Stimulated activated CD8-positive, alpha-beta memory T cell treated with anti-CD3 and anti-CD28 coated beads, Interleukin-2, amount 100 ng/mL, for 48 hours (primary cell): ENCODE results near the gene LACTBL1.
A peak's percentile ranks its signal among the peaks of the same experiment; 100 is the strongest.
"Not testable (repeated sequence)": the region's sequence is repeated elsewhere in the genome, so short reads cannot be mapped to it uniquely, and the experiment has no call there.

Source experiments
- DNase-seq, 2 donors: peaks; one replicate each; pipeline ENCODE4 v3.0.0-alpha.2; 2020; ENCODE audit warnings: low read depth in 2 of 2

LACTBL1 gene

GRCh38 chr1:22976461-22977243 lies 4.0 kb upstream of the LACTBL1 start:
- DNase-seq = peak; percentile 19 to 35

DNA sequence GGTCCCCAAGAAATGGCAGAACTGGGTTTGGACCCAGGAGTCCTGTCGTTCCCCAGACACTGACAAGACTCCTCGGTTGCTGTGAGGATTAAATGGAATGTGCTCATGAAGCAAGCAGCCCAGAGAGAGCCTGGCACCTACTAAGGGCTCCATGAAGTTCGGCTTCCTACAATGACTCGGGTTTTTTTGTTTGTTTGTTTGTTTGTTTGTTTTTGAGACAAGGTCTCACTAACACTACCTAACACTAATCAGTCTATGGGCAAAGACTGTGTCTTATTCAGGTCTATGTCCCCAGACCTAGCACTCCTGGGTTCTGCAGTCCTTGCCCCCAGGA lies 3.4 kb upstream of the LACTBL1 start:
- DNase-seq = no peak

GRCh38 chr1:22975694-22976093 lies 3.0 kb upstream of the LACTBL1 start:
- DNase-seq = no peak

DNA sequence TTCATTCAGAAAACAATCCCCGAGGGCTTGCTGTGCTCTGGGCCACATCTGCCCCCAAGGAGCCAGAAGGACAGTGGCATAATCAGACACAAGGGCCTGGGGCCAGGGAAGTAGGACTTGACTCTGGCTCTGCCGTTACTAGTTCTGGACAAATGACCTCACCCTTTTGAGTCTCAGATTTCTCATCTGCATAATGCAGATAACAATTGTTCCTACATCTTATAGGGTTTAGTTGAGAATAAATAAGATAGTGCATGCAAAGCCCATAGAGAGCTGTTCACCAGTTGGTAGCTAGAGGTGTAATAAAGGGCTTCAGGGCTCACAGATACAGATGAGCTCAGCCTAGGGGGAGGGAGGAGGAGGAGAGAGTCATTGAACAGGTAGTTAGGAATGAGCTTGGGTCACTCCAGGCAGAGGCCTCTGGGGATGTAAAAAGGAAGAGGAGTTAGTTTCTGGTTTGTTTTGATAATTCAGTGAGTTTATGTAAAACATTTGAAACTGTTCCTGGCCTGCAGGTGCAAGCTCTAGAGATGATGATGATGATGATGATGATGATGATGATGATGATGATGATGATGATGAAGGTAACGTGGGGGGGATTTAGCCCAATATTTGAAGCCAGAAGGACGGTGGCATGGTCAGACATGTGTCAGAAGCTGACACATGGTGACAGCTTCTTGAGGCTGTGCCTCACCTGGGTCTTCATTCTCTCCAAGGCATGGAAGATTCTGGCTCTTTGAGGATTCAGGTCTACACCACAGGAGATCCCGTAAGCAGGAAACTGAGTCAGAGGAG lies 858 bp downstream of the LACTBL1 start:
- DNase-seq = no peak

- DNase-seq = no peak
These were observed 1.5 kb downstream of the LACTBL1 start for GRCh38 chr1:22971161-22971560.

DNA sequence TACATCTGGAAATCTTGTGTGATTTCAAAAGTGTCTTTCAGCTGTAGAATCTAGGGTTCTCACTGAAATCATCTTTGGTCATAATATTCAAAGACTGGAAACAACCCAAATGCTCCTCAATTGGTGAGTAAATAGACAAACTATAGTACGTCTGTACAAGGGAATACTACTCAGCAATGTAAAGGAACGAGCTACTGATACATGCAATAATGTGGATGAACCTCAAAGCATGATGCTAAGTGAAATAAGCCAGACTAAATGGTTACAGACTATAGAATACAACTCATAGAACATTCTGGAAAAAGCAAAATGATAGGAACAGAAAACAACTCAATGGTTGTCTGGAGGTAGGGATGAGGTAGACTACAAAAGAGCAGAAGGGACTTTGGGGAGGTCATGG lies 2.6 kb downstream of the LACTBL1 start:
- no peak for DNase-seq

DNA sequence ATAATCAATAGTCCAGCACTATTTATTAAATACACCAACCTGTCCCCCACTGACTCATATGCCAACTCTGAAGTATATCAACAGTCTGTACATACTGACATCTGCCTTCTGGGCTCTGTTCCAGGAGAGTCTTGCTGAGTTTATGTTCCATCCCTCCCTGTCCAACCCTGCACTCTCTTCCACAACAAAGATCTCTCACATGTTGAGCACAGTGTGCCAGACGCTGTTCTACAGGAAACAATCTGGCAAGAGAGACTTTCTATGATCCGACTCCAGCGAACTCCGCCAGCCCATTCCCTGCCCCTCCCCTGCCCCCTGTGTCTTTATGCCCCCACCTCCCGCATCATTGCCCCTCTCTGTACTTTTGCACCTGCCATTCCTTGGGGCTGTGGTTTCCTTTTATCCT lies 3.4 kb downstream of the LACTBL1 start:
- DNase-seq = no peak

DNA sequence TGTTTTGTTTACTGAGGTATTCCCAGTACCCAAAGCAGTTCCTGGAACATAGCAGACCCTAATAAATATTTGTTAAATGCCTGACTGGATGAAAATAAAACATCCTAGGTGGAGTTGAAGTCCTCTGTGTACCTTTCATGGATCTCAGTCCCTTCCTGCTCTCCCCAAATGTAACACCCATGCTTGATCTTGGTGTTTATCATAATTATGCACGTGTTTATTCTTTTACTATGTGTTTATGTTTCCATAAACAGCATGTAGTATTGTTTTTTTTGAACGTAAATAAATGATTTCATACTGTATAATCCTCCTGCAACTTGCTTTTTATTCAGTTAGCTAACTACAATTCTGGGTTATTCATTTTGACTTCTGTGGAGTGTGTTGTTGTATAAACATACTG lies 4.8 kb downstream of the LACTBL1 start:
- DNase-seq = no peak

GRCh38 chr1:22966309-22966708 lies 6.4 kb downstream of the LACTBL1 start:
- no peak for DNase-seq

DNA sequence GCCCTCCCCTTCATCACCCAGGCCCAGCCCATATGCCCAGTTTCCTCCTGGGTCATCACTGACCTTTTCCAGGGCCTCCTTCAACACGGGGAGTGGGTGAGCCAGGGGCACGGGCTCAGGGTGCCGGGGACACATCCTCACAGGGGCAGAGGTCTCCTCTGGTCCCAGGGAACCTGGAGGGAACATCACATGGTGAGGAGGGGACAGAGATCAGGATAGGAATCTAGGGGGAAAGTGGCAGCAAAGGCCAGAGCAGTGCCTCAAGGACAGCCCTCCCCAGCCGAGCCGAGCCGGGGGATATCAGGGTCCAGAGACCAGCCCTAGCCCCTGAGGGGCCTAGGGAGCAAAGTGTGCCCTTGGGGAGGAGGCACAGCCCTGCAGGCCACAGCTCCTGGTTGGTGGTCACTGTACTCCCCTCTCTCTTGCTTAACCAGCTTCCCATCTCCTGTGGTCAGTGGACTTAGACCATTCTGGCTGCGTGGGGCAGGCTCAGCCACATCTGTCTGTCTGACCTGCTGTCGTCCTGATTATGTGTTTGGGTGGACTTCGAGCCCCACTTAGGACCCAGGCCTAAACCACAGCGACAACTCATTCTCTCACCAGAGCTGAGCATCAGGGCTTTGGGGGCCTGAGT lies 9.5 kb downstream of the LACTBL1 start:
- no peak for DNase-seq

GRCh38 chr1:22962558-22962957 lies 10.1 kb downstream of the LACTBL1 start:
- DNase-seq = no peak

DNA sequence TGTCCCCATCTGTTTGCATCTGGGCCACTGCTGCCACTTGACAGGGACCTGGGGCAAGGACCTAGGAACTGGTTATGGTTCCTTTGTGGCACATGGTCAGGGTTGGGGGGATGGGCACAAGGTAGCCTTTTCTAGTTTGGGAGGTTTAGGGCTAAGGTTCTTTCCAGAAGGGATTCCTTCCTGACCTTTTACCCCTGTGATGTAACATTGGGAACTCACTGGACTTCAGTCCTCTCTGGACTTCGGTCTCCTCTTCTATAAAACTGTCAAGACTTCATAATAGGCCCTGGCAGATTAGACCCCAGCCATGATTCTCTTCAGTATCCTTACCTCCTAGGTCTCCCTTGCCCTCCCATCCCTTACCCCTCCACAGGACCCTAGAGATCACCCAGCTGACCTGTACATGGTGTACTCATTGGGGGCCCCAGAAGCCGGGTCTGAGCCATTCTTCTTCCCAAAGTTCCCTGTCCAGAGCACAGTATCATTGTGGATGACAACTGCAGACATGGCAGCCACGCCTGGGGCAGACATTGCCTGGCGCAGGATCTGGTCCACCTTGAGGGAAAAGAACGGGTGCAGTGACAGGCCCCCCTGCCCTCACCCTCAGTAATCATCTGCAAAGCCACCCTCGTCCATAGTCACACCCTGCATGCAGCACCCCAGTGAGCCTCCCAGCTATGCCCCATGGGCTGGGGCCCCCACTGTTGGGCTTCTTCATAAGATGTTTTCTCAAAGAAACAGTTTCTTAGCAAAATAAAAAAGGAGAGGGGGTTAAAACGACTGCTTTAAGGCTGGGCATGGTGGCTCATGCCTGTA lies 12.9 kb downstream of the LACTBL1 start:
- no peak for DNase-seq

DNA sequence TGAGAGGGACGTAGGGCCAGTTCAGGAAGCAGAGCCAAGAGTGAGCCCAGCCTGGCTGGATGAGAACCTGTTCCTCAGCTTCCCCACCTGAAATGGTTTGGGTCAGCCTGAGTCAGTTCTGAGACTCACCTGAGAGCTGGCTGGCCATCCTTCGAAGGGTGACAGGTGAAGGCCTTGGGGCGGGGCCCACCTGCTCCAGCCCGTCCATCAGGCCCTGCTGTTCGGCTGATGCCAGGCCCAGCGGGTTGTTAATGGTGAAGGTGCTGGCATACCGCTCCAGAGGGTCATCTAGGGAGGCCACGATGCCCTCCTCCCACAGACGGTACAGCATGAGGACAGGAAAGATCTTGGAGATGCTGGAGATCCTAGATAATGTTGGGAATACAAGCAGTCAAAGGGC lies 14.1 kb downstream of the LACTBL1 start:
- no peak for DNase-seq

DNA sequence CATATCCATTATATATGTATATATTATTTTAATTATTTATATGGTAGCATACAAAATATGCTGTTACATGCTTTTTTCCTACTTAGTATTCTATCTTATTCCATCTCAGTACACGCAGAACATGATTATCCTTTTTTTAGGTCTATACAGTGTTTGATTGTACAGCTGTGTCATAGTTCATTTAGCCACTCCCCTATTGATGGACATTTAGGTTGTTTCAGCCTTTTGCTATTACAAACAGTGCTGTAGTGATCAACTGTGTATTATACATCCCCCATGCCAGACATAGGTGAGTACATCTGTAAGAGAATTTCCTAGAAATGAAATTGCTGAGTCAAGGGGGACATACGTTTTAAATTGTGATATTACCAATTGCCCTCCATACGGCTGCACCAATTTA lies 15.6 kb downstream of the LACTBL1 start:
- no peak for DNase-seq

GRCh38 chr1:22955146-22955545 lies 17.5 kb downstream of the LACTBL1 start:
- DNase-seq = no peak

- no peak for DNase-seq
These were observed 18.9 kb downstream of the LACTBL1 start for GRCh38 chr1:22953740-22954141.

- no peak for DNase-seq
These were observed 19.5 kb downstream of the LACTBL1 start for GRCh38 chr1:22953057-22953739.

DNA sequence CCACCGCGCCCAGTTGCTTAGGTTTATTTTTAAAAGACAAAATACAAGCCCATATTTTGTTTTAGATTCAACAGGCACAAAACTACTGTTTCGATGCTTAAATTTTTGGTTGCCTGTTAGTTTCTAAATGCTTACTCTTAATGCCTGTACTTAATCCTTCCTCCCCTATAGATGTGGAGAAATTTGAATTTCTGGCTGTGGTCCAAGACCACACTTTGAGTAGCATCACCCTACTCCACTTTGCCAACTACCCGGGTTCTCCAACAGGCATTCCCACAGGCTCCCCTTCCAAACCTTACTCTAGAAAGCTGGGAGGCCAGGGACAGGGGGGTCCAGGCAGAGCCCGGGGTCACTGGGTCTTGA lies 20.0 kb downstream of the LACTBL1 start:
- no peak for DNase-seq

DNA sequence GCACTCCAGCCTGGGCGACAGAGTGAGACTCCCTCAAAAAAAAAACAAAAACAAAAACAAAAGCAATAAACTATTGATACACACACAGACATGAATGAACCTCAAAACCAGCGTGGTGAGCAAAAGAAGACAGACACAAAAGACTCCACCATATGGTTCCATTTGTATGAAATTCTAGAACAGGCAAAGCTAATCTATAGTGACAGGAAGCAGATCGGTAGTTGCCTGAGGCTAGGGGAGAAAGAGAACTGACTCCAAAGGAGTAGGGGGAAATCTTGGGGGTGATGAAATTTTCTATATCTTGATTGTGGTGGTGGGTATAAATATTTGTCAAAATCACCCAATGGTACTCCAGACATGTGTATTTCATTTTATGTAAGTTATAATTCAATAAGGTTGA lies 20.9 kb downstream of the LACTBL1 start:
- DNase-seq = no peak

DNA sequence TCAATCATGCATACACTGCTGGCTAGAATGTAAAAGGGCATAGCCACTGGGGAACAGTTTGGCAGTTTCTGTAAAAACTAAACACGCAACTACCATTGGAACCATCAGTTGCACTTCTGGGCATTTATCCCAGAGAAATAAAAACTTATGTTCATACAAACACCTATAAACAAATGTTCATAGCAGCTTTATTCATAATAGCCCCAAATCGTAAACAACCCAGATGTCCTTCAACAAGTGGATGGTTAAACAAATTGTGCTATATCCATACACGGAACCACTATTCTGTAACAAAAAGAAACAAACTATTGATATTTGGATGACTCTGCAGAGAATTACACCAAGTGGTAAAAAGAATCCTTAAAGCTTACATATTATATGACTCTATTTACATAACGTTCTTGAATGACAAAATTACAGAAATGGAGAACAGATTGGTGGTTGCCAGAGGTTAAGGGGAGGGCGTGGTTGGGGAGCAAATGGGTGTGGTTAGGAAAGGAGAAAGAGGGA lies 22.8 kb downstream of the LACTBL1 start:
- DNase-seq = no peak

- not testable (repeated sequence) for DNase-seq
These were observed 27.5 kb downstream of the LACTBL1 start for GRCh38 chr1:22945171-22945570.
